OCI-LY1 (cell line): ENCODE measurements around the gene TTYH1.

Source experiments
- H2AFZ ChIP-seq: fragments of 200-600 bp; sonication (generic), shearing (Covaris generic); 2 replicates; pipeline ENCODE4 v1.6.0; 2014; ENCODE audit warnings: antibody characterized with exemption, mild to moderate bottlenecking, low read length
- H3F3A ChIP-seq: fragments of 200-600 bp; sonication (generic), shearing (Covaris generic); 2 replicates; pipeline ENCODE4 v1.6.0; 2014; ENCODE audit warnings: mild to moderate bottlenecking, antibody characterized with exemption, low read length, moderate library complexity; ENCODE audit not compliant: insufficient read depth
- H3K27ac ChIP-seq: fragments of 200-600 bp; sonication (generic); 2 replicates; pipeline ENCODE4 v1.5.1; 2014; ENCODE audit warnings: low read length, mixed run types, mild to moderate bottlenecking, low read depth; ENCODE audit not compliant: poor library complexity, severe bottlenecking
- H3K27me3 ChIP-seq: fragments of 200-600 bp; sonication (generic); 2 replicates; pipeline ENCODE4 v1.6.0; 2014; ENCODE audit warnings: antibody characterized with exemption, mild to moderate bottlenecking, low read length, moderate library complexity; ENCODE audit not compliant: insufficient read depth
- H3K36me3 ChIP-seq: fragments of 200-600 bp; sonication (generic); 2 replicates; pipeline ENCODE4 v1.6.1; 2014; ENCODE audit warnings: mild to moderate bottlenecking, antibody characterized with exemption, low read length, moderate library complexity, mixed read lengths; ENCODE audit not compliant: insufficient read depth
- H3K4me1 ChIP-seq: fragments of 200-600 bp; sonication (generic); 2 replicates; pipeline ENCODE4 v1.5.1; 2014; ENCODE audit warnings: mild to moderate bottlenecking, low read length, moderate library complexity; ENCODE audit not compliant: insufficient read depth, severe bottlenecking
- H3K4me2 ChIP-seq: fragments of 200-600 bp; sonication (generic), shearing (Covaris generic); 2 replicates; pipeline ENCODE4 v1.6.1; 2014; ENCODE audit warnings: low read length
- H3K4me3 ChIP-seq: fragments of 200-600 bp; sonication (generic); 2 replicates; pipeline ENCODE4 v1.5.1; 2014; ENCODE audit warnings: low read length, low read depth, mild to moderate bottlenecking, mixed read lengths; ENCODE audit not compliant: poor library complexity, severe bottlenecking
- H3K79me2 ChIP-seq: fragments of 200-600 bp; shearing (Covaris generic); 2 replicates; pipeline ENCODE4 v1.6.1; 2016; ENCODE audit warnings: mixed run types, low read length, mixed read lengths; ENCODE audit not compliant: insufficient read depth
- H3K9ac ChIP-seq: fragments of 200-600 bp; sonication (generic), shearing (Covaris generic); 2 replicates; pipeline ENCODE4 v1.6.1; 2014; ENCODE audit warnings: mild to moderate bottlenecking, low read length, mixed read lengths
- H3K9me2 ChIP-seq: fragments of 200-600 bp; sonication (generic), shearing (Covaris generic); 2 replicates; pipeline ENCODE4 v1.6.1; 2014; ENCODE audit warnings: low read depth, mild to moderate bottlenecking, low read length, mixed read lengths
- H3K9me3 ChIP-seq: fragments of 200-600 bp; shearing (Covaris generic); 2 replicates; pipeline ENCODE4 v1.6.1; 2014; ENCODE audit warnings: low read length, mixed read lengths
- H4K20me1 ChIP-seq: fragments of 200-600 bp; sonication (generic), shearing (Covaris generic); 2 replicates; pipeline ENCODE4 v1.6.0; 2016; ENCODE audit warnings: mild to moderate bottlenecking, low read length; ENCODE audit not compliant: insufficient read depth
- EZH2 ChIP-seq: fragments of 200-600 bp; sonication (generic), shearing (Covaris generic); IDR thresholded peaks from 2 replicates; pipeline ENCODE4 v1.8.0; 2017; ENCODE audit warnings: borderline replicate concordance, mixed run types, mild to moderate bottlenecking, antibody characterized with exemption, low read length, moderate library complexity, mixed read lengths
- TF ChIP-seq, protein P1 (sequence below): fragments of 200-600 bp; sonication (generic), shearing (Covaris generic); IDR thresholded peaks from 2 replicates; pipeline ENCODE4 v1.5.1; 2017; ENCODE audit warnings: mild to moderate bottlenecking, antibody characterized with exemption, low read length, moderate library complexity, mixed read lengths

The TTYH1 gene

DNA sequence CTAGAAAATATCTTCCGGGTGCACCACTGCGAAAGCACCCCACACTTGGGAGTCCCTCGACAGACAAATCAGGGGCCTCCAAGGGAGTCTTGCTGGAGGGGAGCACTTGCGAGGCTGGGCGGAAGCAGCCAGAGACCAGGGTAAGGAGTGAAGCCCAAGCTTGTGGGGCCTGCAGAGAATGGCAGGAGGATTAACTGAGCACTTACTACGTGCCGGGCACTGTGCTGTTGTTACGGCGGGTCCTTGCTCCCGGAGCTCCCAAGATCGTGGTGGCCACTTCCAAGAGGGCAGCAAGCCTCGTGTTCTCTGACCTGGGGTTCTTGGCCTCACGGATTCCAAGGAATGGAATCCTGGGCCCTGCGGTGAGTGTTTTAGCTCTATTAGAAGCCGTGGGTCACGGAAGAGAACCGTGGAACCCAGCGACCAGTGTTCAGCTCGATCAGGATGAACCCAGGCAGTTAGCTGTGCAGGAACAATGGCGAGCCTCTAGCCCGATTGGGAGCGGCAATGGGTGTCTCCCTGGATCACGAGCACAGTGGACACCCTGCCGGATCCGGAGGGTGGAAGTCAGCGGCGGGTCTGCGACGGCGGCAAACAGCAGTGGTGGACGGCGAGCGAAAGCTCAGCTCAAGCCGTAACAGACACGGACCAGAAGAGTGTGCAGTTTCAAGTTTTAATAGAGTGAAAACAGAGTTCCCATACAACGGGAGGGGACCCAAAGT, 9.6 kb downstream of the TTYH1 start:
- H3K9me3 ChIP-seq, result no peaks in the 10 kb centered on the region

DNA sequence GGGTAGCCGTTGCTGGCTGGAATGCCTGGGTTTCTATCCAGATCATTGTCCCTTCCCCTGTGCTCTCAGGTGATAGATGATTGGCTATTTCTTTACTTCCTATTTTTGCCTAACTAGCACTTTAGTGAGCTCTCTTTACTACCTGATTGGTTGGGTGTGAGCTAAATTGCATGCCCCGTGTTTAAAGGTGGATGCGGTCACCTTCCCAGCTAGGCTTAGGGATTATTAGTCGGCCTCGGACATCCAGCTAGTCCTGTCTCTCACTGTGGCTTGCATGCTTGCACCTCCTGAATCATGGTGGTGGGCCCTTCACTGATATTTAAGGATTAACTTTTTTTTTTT, 10.1 kb downstream of the TTYH1 start:
- Histone ChIP-seq H3K9me3 (no peaks in the 10 kb centered on the region), H3K4me1 (no peaks in the 10 kb centered on the region), H2AFZ (no peak overlapping the region), H3K27me3 (no peaks in the 10 kb centered on the region), H3K4me3 (no peak overlapping the region), H3K4me2 (no peak overlapping the region), H3F3A (no peaks in the 10 kb centered on the region), H3K79me2 (no peaks in the 10 kb centered on the region), H3K9ac (no peak overlapping the region), H4K20me1 (no peaks in the 10 kb centered on the region), H3K27ac (no peak overlapping the region), H3K9me2 (no peaks in the 10 kb centered on the region), H3K36me3 (no peaks in the 10 kb centered on the region)
- TF ChIP-seq, protein P1, sequence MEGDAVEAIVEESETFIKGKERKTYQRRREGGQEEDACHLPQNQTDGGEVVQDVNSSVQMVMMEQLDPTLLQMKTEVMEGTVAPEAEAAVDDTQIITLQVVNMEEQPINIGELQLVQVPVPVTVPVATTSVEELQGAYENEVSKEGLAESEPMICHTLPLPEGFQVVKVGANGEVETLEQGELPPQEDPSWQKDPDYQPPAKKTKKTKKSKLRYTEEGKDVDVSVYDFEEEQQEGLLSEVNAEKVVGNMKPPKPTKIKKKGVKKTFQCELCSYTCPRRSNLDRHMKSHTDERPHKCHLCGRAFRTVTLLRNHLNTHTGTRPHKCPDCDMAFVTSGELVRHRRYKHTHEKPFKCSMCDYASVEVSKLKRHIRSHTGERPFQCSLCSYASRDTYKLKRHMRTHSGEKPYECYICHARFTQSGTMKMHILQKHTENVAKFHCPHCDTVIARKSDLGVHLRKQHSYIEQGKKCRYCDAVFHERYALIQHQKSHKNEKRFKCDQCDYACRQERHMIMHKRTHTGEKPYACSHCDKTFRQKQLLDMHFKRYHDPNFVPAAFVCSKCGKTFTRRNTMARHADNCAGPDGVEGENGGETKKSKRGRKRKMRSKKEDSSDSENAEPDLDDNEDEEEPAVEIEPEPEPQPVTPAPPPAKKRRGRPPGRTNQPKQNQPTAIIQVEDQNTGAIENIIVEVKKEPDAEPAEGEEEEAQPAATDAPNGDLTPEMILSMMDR, result no peak
- TF ChIP-seq EZH2, result no peak

More for the DNA sequence above, 9.6 kb downstream of the TTYH1 start:
- Histone ChIP-seq H3F3A (no peaks in the 10 kb centered on the region), H3K9ac (no peak overlapping the region), H3K4me3 (no peak overlapping the region), H3K79me2 (no peaks in the 10 kb centered on the region), H3K4me2 (no peak overlapping the region), H2AFZ (no peak overlapping the region), H3K27ac (no peak overlapping the region), H3K36me3 (no peaks in the 10 kb centered on the region), H3K4me1 (no peaks in the 10 kb centered on the region), H3K27me3 (no peaks in the 10 kb centered on the region), H3K9me2 (no peaks in the 10 kb centered on the region), H4K20me1 (no peaks in the 10 kb centered on the region)
- no peak for TF ChIP-seq EZH2
- TF ChIP-seq, protein P1, result no peak

DNA sequence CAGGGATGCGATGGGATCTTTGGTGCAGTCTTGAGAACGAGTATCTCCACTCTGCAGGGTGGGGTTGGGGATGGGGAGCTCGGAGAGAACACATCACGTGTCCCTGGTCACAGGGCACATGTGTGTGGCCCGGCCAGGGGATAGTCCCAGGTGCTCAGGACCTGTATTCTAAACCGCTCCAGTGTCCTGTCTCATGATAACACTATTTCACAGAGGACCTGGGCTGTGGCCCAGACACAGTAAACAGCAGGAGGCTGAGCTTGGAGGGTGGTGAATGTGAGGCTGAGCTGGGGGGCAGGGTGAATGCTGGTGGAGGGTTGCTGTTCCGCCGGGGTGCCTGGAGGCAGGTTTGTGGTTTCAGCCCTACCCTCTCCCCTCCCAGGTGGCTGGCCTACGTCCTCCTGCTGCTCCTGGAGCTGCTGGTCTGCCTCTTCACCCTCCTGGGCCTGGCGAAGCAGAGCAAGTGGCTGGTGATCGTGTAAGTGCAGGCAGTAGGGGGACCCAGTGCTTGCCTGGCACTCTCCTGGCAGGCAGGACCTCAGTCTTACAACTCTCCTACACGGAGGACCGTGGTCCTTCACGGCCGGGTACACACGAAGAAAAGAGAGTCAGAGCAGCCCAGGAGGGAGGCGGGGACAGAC, 11.1 kb downstream of the TTYH1 start:
- Histone ChIP-seq H3K9me3 (no peaks in the 10 kb centered on the region), H3K4me3 (no peak overlapping the region), H2AFZ (no peak overlapping the region)

More for the DNA sequence above, 11.1 kb downstream of the TTYH1 start:
- Histone ChIP-seq H3K4me1 (no peaks in the 10 kb centered on the region), H3K4me2 (no peak overlapping the region), H4K20me1 (no peaks in the 10 kb centered on the region), H3K9ac (no peak overlapping the region), H3K9me2 (no peaks in the 10 kb centered on the region), H3K27me3 (no peaks in the 10 kb centered on the region), H3F3A (no peaks in the 10 kb centered on the region), H3K79me2 (no peaks in the 10 kb centered on the region), H3K36me3 (no peaks in the 10 kb centered on the region), H3K27ac (no peak overlapping the region)
- TF ChIP-seq, protein P1, result no peak
- no peak for TF ChIP-seq EZH2
